ENCODE results near the gene COL28A1.
"Not testable (repeated sequence)": the region's sequence is repeated elsewhere in the genome, so short reads cannot be mapped to it uniquely, and the experiment has no call there.

The COL28A1 gene

DNA sequence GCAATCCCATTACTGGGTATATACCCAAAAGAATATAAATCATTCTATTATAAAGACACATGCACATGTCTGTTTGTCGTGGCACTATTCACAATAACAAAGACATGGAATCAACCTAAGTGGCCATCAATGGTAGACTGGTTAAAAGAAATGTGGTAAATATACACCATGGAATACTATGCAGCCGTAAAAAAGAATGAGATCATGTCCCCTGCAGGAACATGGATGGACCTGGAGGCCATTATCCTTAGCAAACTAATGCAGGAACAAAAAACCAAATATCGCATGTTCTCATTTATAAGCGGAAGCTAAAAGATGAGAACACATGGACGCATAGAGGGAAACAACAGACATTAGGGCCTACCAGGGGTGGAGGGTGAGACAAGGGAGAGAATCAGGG is 25.9 kb upstream of the COL28A1 start:
- DNase-seq (ENCODE audit: low spot score) = not testable (repeated sequence)

DNA sequence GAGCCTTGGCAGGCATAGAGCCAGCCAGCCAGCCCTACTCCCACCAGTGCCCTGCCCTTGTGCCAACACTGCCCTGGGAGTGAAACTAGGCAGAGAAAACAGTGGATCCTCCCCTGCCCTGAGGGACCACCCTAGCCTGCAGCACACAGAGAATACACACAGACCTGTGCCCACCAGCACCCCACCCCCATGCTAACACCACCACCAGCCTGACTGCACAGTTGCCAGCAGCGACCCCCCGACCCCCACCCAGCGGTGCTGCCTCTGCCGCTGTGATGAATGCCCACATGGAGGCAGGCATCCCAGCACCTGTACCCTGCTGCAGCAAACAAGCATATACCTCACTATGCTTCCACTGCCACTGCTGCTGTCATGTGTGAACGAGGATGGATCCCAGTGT is 21.6 kb upstream of the COL28A1 start:
- no peak for DNase-seq (ENCODE audit: low spot score)

DNA sequence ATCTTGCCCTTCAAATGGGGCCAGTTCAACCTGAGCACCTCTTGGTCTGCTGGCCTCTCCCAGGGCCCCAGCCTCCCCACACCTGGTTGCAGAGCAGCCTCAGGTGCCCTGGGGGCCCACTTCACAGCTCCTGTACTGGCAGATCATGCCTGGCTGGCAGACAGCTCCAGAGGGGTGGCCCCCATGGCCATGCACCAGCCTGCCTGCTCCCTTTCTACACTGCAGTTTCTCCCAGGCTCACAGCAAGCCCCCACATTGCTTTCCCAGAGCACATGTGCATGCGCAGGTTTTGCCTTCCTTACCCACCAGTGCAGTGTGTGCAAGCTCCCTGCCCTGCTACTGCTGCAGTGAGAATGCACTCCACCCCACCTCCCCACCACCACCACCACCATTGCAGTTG is 21.2 kb upstream of the COL28A1 start:
- DNase-seq (ENCODE audit: low spot score) = no peak

DNA sequence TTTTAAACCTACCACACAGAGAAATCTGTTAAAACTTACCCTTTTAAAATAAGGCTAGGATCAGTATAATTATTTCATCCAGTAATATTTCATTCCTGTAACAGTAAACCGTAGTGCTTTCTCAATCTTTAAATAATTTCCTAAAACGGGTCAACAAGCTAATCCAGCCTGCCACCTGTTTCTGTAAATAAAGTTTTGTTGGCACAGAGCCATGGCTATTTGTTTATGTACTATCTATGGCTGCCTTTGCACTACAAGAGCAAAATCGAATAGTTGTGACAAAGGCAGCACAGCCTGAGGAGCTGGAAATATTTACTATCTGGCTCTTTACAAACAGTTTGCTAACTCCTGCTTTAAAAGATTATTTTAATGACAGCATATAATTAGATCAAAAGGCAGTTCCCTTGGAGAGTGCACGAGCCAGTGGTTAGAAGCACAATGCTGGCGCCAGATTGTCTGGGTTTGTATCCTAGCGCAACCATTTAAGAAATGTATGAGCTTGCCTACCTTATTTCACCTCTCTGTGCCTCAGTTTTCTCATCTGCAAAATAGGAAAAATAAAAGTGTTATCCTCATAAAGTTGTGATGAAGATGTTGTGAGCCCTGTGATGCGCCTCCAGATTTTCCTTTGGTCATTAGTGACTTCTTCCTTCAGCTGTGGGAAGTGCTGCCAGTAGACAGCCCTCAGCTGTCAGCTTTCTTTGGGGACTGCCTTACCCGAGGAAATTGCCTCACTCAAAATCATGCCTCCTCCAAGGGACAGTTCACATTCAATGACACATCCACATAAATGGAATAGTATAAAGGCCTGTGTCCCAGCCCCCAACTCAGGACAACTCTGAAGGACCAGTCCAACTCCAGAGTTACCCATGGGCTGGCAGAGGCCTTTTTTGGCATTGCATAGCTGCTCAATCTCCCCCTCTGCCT is 19.2 kb upstream of the COL28A1 start:
- DNase-seq (ENCODE audit: low spot score) = no peak

DNA sequence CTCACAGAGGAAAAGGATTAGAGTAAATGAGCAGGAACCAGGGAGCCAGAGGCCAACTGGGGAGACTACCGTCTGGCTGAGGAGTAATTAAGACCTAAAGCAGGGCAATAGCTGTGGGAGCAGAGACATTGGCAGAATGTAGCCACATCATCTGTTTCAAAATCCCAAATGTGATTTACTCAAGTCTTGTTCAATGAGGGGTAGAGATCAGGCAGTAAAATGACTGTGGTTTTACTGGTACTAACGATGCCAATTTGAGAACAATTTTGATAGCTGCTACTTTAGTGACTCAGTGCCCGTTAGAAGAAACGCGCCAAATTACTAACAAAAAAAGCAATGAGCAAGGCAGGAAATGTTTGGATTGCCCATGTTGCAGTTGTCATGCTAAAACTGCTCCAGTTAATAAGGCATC is 18.4 kb upstream of the COL28A1 start:
- no peak for DNase-seq (ENCODE audit: low spot score)

GRCh38 chr7:7553386-7553785 is 17.7 kb upstream of the COL28A1 start:
- DNase-seq (ENCODE audit: low spot score) = no peak

DNA sequence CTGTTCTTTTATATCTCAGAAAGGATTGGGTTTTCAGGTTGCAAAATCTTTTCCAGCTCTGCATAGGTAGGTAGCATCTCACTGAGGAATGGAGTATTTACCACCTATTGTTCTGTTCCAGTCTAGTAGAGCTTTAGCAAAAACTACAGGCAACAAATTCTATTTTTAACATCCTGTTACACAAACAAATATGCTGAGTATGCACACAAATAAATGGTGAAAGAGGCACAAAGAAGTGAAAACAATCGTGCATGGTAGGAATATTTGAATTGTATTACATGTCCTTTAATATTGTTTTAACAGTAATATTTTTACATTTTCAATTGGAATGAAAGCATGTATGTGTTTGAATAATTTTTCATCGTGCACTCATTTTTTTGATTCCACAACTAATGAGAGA is 16.5 kb upstream of the COL28A1 start:
- no peak for DNase-seq (ENCODE audit: low spot score)

DNA sequence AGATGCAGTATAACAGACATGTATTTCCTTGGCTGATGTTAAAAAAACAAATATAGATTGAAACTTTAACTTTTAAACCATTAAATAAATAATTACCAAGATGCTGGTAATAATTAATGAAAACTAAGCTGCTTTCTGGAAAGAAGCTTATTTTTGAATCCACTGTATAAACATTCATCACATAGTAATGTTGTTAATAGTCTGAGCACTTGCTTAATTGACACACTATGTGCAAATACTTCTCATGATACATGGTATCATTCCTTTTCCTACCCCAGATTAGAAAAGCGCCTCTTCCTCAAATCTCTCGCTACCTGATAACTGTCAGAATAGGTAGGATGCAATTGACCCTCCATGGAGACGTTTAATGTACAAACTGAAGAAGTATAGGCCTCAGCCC is 15.0 kb upstream of the COL28A1 start:
- no peak for DNase-seq (ENCODE audit: low spot score)

DNA sequence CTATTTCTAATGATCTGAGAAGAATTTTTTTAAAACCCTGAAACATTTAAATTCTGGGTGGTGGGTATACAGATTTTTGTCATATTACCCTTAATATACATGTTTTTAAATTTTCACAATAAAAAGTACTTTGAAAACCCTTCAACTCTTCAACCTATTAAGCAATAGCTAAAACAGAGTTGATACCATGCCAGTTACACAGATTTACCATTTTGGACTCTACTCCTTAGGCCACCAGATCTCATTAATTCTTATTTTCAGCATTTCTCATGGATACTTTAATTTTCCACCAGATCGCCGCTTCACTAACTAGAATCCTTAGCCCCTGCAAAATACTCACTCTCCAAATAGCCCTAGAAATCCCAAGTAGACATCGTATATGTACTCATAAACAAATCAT is 12.7 kb upstream of the COL28A1 start:
- no peak for DNase-seq (ENCODE audit: low spot score)

GRCh38 chr7:7542251-7542835 is 6.7 kb upstream of the COL28A1 start:
- no peak for DNase-seq (ENCODE audit: low spot score)

DNA sequence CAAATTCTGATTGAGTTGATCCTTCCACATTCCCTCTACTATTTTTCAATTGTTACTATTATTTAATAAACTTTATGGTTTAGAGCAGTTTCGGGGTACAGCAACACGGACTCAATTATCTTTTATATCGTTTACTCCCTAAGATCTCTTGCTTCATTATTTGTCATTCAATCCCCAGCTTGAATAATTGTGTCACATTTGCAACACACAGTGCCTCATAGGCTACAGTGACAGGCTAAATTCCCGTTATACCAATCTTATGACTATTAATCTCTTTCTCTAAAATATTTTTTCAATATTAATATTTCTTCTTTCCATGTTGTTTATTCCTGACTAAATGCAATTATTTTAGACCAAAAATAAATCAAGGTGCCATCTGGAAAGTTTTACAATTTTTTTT is 4.0 kb upstream of the COL28A1 start:
- no peak for DNase-seq (ENCODE audit: low spot score)

DNA sequence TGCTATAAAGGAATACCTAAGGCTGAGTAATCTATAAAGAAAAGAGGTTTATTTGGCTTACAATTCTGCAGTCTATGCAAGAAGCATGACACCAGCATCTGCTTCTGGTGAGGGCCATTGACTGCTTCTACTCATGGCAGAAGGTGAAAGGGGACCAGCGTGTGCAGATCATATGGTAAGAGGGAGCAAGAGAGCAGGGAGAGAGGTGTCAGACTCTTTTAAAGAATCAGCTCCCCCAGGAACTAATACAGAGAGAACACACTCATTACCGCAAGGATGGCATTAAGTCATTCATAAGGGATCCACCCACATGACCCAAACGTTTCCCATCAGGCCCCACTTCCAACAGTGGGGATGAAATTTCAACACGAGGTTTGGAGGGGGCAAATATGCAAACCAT is 3.5 kb upstream of the COL28A1 start:
- no peak for DNase-seq (ENCODE audit: low spot score)

DNA sequence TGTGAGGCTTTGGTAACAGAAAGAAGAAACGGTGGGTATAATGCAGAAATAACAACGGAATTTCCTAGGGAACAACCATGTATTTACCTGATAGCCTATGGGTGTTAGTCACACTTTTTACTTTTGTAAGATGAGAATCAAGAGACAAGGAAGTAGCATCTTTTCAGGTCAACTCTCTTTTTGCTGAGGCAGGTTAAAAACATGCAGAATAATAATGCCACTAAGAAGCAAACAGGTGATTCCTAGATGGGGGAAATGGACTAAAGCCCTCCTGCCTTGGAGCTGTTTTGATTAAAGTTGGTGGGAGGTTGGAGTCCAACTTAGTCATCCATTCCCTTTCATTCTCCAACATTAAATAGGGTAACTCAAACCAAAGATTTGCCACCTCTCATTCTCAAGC is 2.0 kb upstream of the COL28A1 start:
- DNase-seq (ENCODE audit: low spot score) = no peak

GRCh38 chr7:7536396-7537019 is 835 bp upstream of the COL28A1 start:
- DNase-seq (ENCODE audit: low spot score) = no peak

DNA sequence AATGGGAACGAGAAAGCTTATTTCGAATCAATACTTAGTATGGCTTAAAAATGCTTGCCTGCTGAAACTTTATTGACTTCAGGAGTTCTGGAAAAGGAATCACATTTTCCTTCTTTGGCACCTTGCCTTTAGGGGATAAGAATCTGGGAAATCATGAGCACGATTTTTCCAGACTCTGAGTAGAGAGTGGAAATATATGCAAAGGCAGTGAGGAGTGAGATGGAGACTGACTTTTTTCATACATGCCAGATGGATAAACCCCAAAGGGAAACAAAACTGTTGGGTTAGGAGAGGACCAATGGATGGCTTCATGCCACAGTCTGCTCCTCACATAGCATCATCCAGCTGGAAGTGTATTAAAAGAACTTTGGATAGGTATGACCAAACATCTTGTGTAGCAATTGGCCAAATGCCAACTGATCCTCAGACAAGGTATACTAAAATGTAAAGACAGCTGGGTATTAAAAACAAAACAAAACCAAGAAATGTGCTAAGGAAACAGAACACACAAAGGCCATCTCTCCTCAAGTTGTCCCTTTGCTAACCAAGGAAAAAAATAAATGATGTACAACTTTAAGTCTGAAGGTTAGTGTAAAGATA is 1.7 kb downstream of the COL28A1 start:
- DNase-seq (ENCODE audit: low spot score) = no peak

DNA sequence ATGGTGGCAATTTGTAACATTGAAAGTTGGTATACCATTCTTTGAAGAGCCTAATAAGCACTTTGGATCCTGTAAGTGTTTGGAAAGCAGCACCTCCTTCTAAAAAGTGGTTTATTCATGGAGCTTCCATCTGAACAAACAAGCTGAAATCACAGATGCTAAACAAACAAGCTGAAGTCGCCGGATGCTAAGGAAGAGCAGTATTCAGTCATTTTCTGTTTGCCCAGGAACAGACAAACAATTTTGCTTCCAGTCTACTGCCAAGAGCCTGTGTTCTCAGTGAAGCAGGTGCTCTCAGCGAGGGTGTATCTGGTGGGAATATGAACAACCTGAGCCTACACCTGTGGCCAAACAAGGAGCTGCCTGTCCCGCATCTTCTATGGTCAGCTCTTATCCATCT is 6.3 kb downstream of the COL28A1 start:
- DNase-seq (ENCODE audit: low spot score) = no peak

- no peak for DNase-seq (ENCODE audit: low spot score)
These were observed 8.6 kb downstream of the COL28A1 start for GRCh38 chr7:7527047-7527446.

- no peak for DNase-seq (ENCODE audit: low spot score)
These were observed 9.7 kb downstream of the COL28A1 start for GRCh38 chr7:7526006-7526405.

GRCh38 chr7:7524121-7524520 is 11.6 kb downstream of the COL28A1 start:
- DNase-seq (ENCODE audit: low spot score) = no peak

DNA sequence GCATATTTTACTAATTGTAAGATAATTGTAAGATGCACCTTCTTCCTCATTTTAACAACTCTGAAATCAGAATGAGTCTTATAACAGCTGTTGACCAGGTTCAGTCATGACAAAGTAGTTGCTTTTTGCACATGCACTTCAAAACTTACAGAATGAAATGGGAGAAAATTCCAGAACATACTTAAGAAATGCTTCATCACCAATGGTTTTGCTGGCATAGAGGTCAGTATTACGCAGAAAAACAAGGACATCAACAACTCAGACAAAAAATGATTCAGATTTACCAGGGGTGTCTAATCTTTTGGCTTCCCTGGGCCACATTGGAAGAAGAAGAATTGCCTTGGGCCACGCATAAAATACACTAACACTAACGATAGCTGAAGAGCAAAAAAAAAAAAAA is 13.3 kb downstream of the COL28A1 start:
- DNase-seq (ENCODE audit: low spot score) = no peak

DNA sequence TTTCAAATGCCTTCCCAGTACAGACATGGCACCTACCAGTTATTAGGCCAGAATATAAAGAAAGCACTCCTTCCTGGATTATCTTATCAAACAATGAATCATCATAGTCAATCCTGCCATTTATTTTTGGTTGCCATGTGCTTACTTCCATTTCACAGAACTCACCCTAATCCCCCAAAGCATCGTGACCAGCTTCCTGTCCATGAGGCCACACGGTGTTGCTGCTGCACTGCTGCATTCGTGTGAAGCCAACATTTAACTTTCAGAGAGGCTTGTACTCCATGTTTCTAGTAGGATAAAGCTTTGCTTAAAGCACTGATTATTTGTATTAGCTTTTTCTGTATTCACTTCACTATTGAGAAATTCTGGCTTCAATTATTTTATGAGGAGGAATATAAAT is 14.4 kb downstream of the COL28A1 start:
- DNase-seq (ENCODE audit: low spot score) = no peak

DNA sequence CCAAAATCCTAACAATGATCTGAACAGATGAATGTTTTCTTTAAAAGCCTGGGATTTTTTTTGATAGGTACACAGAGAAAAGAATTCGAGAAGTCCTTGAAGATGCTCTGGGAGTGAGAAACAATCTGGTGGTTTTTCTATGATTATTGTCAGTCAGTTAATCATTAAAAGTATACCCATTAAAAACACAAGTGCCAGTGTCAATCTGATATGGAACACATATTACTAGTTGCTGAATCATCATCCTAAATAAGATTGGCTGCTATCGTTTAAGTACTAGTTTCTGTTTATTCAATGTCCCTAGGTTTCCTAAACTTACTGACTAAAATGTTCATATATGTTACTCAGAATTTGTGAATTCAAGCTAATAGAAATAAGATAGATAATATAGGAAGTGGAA is 16.1 kb downstream of the COL28A1 start:
- DNase-seq (ENCODE audit: low spot score) = no peak

- DNase-seq (ENCODE audit: low spot score) = no peak
These were observed 16.6 kb downstream of the COL28A1 start for GRCh38 chr7:7519056-7519455.
